Rectal smooth muscle tissue (tissue), 1 donor: ENCODE results near the gene MTRR.
A peak's percentile ranks its signal among the peaks of the same experiment; 100 is the strongest.

Source experiments
- H3K27ac ChIP-seq: one replicate; pipeline ENCODE4 v1.7.0; 2013; ENCODE audit warnings: low read depth, low read length, inconsistent platforms
- H3K27me3 ChIP-seq: one replicate; pipeline ENCODE4 v1.7.0; 2013; ENCODE audit warnings: low read length; ENCODE audit not compliant: control insufficient read depth, insufficient read depth
- H3K36me3 ChIP-seq: one replicate; pipeline ENCODE4 v1.7.0; 2013; ENCODE audit warnings: low read length; ENCODE audit not compliant: control insufficient read depth, insufficient read depth
- H3K4me1 ChIP-seq: one replicate; pipeline ENCODE4 v1.7.0; 2013; ENCODE audit warnings: low read length; ENCODE audit not compliant: control insufficient read depth, insufficient read depth
- H3K4me3 ChIP-seq: one replicate; pipeline ENCODE4 v1.7.0; 2013; ENCODE audit warnings: low read length
- H3K9ac ChIP-seq: one replicate; pipeline ENCODE4 v1.7.0; 2013; ENCODE audit warnings: low read length

MTRR gene

GRCh38 chr5:7867260-7867659 lies 1.7 kb upstream of the MTRR start:
- Histone ChIP-seq H3K36me3 (peaks cover 1% of the 10 kb centered on the region), H3K9ac (no peak overlapping the region), H3K4me1 (peaks cover 12% of the 10 kb centered on the region), H3K27me3 (no peaks in the 10 kb centered on the region), H3K27ac (no peak overlapping the region), H3K4me3 (no peak overlapping the region)

DNA sequence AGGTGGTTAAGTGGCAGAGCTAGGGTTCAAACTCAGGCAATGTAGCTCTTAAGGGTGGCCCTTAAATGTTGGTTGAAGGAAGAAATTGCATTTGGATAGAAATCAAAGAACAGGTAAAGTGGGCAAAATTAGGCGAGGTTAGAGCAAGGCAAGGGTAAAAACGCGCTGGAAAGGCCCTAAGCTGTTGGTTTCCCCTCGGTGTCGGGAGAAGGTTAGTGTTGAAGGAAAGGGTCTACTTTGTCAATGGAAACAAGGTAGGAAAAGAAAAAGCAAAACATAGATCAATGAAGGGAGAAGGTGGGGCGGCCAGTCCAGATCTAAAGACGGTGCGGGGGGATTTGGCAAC lies 548 bp upstream of the MTRR start:
- H3K4me1 ChIP-seq: peaks cover 12% of the 10 kb centered on the region
- peak overlapping the region; percentile 84 for H3K4me3 ChIP-seq
- peak overlapping the region; percentile 7 for H3K9ac ChIP-seq
- H3K27me3 ChIP-seq: no peaks in the 10 kb centered on the region
- H3K27ac ChIP-seq: peak overlapping the region; percentile 70
- no peaks in the 10 kb centered on the region for H3K36me3 ChIP-seq

DNA sequence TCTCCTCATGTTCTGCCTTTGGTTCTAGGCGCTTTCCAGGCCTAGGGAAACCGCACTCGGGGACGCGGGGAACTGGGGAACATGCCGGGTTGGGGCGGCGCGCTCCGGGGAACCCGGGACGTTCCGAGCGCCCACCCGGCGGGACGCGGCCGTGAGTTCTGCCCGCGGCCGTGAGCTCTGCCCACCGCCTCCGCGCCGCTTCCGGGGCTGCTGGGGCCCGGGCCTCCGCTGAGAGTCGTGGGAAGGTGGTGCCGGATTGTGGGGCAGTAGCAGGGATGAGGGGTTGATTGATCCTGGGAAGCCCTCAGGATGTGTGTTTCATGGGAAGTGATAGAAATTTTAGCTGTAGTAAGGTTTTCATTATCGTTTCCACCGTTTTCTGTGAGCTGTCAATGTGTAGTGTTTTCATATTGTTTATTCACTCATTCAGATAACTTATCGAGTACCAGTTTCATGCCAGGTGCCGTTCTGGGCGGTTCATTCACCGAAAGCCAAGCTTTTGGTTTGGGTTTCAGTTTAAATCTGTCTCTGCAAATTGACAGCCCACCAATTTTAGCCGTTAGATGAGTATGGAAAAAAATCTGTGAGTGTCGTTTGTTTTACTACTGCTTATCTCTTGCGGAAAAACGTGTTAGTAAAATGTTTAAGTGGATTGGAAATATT lies 657 bp downstream of the MTRR start:
- peak overlapping the region; percentile 70 for H3K27ac ChIP-seq
- no peaks in the 10 kb centered on the region for H3K27me3 ChIP-seq
- H3K4me1 ChIP-seq: peaks cover 12% of the 10 kb centered on the region
- H3K36me3 ChIP-seq: no peaks in the 10 kb centered on the region
- peak overlapping the region; percentile 84 for H3K4me3 ChIP-seq
- peak overlapping the region; percentile 47 for H3K9ac ChIP-seq

DNA sequence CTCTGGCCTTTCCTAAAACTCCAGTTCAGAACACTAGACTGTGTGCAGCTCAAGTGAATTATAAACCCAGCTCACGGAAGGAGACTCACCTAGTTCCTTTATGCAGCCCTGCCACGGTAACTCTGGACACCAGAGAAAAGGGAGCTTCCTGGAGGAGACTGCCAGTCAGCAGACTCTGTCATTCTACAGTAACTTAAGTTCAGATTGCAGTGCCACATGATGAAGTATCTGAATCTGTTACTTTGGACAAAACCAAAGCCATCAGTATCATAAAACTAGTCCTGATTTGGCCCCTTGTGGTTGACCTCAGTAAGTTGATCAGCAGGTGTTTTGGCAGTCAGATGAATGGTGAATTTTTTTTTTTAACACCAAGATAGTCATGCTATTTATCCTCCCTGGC lies 2.7 kb downstream of the MTRR start:
- H3K4me1 ChIP-seq: peaks cover 12% of the 10 kb centered on the region
- H3K4me3 ChIP-seq: no peak overlapping the region
- H3K27me3 ChIP-seq: no peaks in the 10 kb centered on the region
- peaks cover 5% of the 10 kb centered on the region for H3K36me3 ChIP-seq
- no peak overlapping the region for H3K27ac ChIP-seq
- H3K9ac ChIP-seq: no peak overlapping the region

GRCh38 chr5:7872517-7873130 lies 3.7 kb downstream of the MTRR start:
- peaks cover 12% of the 10 kb centered on the region for H3K4me1 ChIP-seq
- H3K9ac ChIP-seq: no peak overlapping the region
- peaks cover 5% of the 10 kb centered on the region for H3K36me3 ChIP-seq
- H3K27ac ChIP-seq: no peak overlapping the region
- no peaks in the 10 kb centered on the region for H3K27me3 ChIP-seq
- H3K4me3 ChIP-seq: no peak overlapping the region

GRCh38 chr5:7873216-7873615 lies 4.3 kb downstream of the MTRR start:
- Histone ChIP-seq H3K27me3 (no peaks in the 10 kb centered on the region), H3K9ac (no peak overlapping the region), H3K4me3 (no peak overlapping the region), H3K27ac (no peak overlapping the region), H3K4me1 (peaks cover 9% of the 10 kb centered on the region), H3K36me3 (peaks cover 5% of the 10 kb centered on the region)

GRCh38 chr5:7874639-7875038 lies 5.7 kb downstream of the MTRR start:
- Histone ChIP-seq H3K4me3 (no peak overlapping the region), H3K4me1 (peaks cover 9% of the 10 kb centered on the region), H3K9ac (no peak overlapping the region), H3K27ac (no peak overlapping the region), H3K27me3 (no peaks in the 10 kb centered on the region), H3K36me3 (peaks cover 7% of the 10 kb centered on the region)

GRCh38 chr5:7875151-7875550 lies 6.2 kb downstream of the MTRR start:
- Histone ChIP-seq H3K9ac (no peak overlapping the region), H3K36me3 (peaks cover 9% of the 10 kb centered on the region), H3K27ac (no peak overlapping the region), H3K4me1 (peaks cover 5% of the 10 kb centered on the region), H3K27me3 (no peaks in the 10 kb centered on the region), H3K4me3 (no peak overlapping the region)

DNA sequence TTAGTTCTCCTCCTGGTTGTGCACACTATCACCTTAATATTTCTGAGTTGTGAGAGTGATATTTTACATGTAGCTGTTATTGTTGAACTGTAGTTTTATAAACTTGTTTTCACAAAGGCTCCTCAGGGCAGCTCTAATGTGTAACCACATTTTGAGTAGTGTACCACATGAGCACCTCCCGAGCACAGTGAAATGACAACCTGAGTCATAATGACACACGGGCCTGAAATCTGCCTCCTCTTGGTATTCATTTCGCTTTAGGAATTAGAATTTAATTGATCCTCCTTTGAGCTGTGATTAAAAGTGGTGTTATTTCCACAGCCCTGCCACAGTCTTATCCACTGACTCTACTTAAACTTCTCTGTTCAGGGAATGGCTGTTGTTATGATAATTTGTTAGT lies 7.9 kb downstream of the MTRR start:
- Histone ChIP-seq H3K4me3 (no peak overlapping the region), H3K27ac (no peak overlapping the region), H3K27me3 (no peaks in the 10 kb centered on the region), H3K36me3 (peaks cover 17% of the 10 kb centered on the region), H3K9ac (no peak overlapping the region), H3K4me1 (no peaks in the 10 kb centered on the region)

GRCh38 chr5:7877851-7878250 lies 8.9 kb downstream of the MTRR start:
- Histone ChIP-seq H3K36me3 (peaks cover 21% of the 10 kb centered on the region), H3K27ac (no peak overlapping the region), H3K4me1 (no peaks in the 10 kb centered on the region), H3K4me3 (no peak overlapping the region), H3K9ac (no peak overlapping the region), H3K27me3 (no peaks in the 10 kb centered on the region)

GRCh38 chr5:7878381-7878873 lies 9.5 kb downstream of the MTRR start:
- Histone ChIP-seq H3K4me3 (no peak overlapping the region), H3K36me3 (peaks cover 24% of the 10 kb centered on the region), H3K27me3 (no peaks in the 10 kb centered on the region), H3K4me1 (no peaks in the 10 kb centered on the region), H3K9ac (no peak overlapping the region), H3K27ac (no peak overlapping the region)

DNA sequence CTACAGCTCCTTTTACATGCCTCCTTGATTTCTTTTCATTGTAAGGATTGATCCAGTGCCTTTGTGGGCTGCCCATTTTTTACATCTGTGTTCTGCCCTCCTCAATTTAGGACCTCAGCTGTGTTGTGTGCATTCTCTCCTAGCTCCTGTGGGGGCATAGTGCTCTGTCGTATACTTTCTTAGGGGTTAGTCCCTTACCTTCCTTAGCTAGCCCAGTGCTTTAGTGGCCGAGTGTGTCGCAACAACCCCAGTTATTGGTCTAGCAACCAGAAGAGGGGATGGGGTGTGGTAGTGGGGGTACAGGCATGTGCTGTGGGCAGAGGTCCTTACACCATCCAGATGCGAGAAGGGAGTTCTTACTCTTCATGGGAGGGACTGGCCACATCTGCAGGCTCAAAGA lies 12.1 kb downstream of the MTRR start:
- Histone ChIP-seq H3K9ac (no peak overlapping the region), H3K36me3 (peaks cover 27% of the 10 kb centered on the region), H3K27me3 (no peaks in the 10 kb centered on the region), H3K4me3 (no peak overlapping the region), H3K4me1 (no peaks in the 10 kb centered on the region), H3K27ac (no peak overlapping the region)

- Histone ChIP-seq H3K4me3 (no peak overlapping the region), H3K27ac (no peak overlapping the region), H3K4me1 (no peaks in the 10 kb centered on the region), H3K36me3 (peaks cover 27% of the 10 kb centered on the region), H3K9ac (no peak overlapping the region), H3K27me3 (no peaks in the 10 kb centered on the region)
These were observed 12.9 kb downstream of the MTRR start for GRCh38 chr5:7881816-7882215.
